ENCODE data around the gene PDE4D.

PDE4D gene

DNA sequence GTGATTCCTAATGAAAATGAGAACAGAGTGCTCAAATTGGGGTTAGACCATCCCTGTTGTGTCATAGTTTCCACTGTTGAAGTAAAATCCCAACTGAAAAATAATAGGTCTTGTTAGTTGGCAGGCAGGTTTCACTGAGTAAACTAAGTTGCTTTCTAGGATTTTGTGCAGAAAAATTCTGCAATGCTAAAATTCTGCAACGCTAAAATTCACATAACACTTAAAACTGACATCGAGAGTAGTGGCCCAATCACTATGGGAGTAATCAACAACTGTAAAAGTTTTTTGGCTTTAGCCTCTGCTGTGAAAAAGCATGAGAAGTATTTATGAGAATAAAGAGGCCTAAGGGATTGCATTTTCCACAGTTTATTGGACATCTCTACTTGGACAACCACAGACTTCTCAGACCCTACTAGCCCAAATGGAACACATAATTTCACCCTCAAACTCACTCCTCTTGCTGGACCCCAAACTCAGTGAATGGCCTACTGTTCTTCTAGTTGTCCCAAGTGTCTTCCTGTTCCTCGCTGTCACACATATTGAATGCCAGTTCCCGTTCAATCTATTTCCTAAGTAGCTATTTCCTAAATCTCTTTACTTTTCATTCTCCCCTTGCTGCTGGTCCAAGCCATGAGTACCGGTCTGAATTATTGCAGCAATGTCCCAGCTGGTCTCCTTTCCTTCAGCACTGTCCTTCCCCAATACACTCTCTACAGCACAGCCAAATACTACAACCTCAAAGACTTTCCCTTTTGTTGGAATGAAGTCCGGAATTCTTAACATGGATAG is 355.4 kb downstream of the PDE4D start:
- Histone ChIP-seq H4K91ac (ENCODE audit: low read length) (no peak overlapping the region), H3K4me2 (ENCODE audit: low read length, poor library complexity, severe bottlenecking) (no peak overlapping the region), H2AFZ (ENCODE audit: low read depth, low read length) (no peak overlapping the region), H2BK12ac (ENCODE audit: low read length in 2 of 2) (no peak overlapping the region), H3K79me1 (replicated peaks; ENCODE audit: low read length, poor library complexity, severe bottlenecking) (no peaks in the 10 kb centered on the region), H3K9ac (ENCODE audit: low read length) (no peak overlapping the region), H2AK5ac (ENCODE audit: low read length, severe bottlenecking) (no peak overlapping the region), H3K36me3 (ENCODE audit: control insufficient read depth in 1 of 2, insufficient read depth in 2 of 2, low read depth in 1 of 2, low read length in 2 of 2) (no peaks in the 10 kb centered on the region), H3K4ac (ENCODE audit: low read depth in 1 of 2, low read length in 2 of 2) (no peak overlapping the region), H3K9me3 (ENCODE audit: control insufficient read depth, low read length) (no peaks in the 10 kb centered on the region), H2BK15ac (ENCODE audit: low read depth, poor library complexity, severe bottlenecking) (no peak overlapping the region), H2BK5ac (ENCODE audit: low read depth, low read length, poor library complexity, severe bottlenecking) (no peak overlapping the region), H2BK120ac (ENCODE audit: low read depth, low read length) (no peak overlapping the region), H3K14ac (ENCODE audit: low read length in 2 of 2) (no peak overlapping the region), H4K8ac (ENCODE audit: low read length) (no peak overlapping the region), H3K27me3 (ENCODE audit: control insufficient read depth in 1 of 2, insufficient read depth in 1 of 2, low read length in 2 of 2) (no peaks in the 10 kb centered on the region), H3K23ac (ENCODE audit: low read length in 2 of 2) (no peak overlapping the region), H3K4me1 (ENCODE audit: control insufficient read depth, insufficient read depth, low read depth, low read length) (peaks cover 3% of the 10 kb centered on the region), H3K27ac (ENCODE audit: low read length, poor library complexity, severe bottlenecking) (no peak overlapping the region), H3K4me3 (ENCODE audit: insufficient read depth in 1 of 2, low read depth in 1 of 2, low read length in 2 of 2) (no peak overlapping the region), H3K18ac (ENCODE audit: low read depth in 1 of 2, low read length in 2 of 2) (no peak overlapping the region)
- WGBS = 88% methylated on average over 6 of the region's 6 CpGs
- no peak for DNase-seq

DNA sequence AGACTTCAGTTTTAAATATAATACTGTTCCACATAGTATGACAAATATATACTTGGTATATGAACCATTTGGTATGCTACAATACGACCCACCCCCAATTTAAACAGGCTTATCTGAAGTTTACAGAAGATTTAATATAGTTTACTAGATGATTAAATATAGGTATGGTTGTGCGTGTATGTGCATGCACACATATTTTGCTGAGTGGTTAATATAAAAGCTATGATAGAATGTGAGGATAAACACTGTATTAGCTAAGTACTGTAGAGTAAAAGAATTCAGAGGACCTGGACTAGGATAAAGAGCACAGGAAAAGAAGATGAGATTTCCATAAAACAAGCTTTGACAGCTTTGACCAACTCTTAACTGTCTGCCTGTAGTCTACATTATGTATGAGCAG is 356.7 kb downstream of the PDE4D start:
- no peak overlapping the region for H4K91ac ChIP-seq (ENCODE audit: low read length)
- no peak for DNase-seq
- H3K14ac ChIP-seq (ENCODE audit: low read length in 2 of 2) = no peak overlapping the region
- H3K23ac ChIP-seq (ENCODE audit: low read length in 2 of 2) = no peak overlapping the region
- H3K4me2 ChIP-seq (ENCODE audit: low read length, poor library complexity, severe bottlenecking) = no peak overlapping the region
- H3K4ac ChIP-seq (ENCODE audit: low read depth in 1 of 2, low read length in 2 of 2) = no peak overlapping the region
- H2BK120ac ChIP-seq (ENCODE audit: low read depth, low read length) = no peak overlapping the region
- H3K27me3 ChIP-seq (ENCODE audit: control insufficient read depth in 1 of 2, insufficient read depth in 1 of 2, low read length in 2 of 2) = no peaks in the 10 kb centered on the region
- no peak overlapping the region for H3K9ac ChIP-seq (ENCODE audit: low read length)
- H2BK12ac ChIP-seq (ENCODE audit: low read length in 2 of 2) = no peak overlapping the region
- H3K79me1 ChIP-seq (replicated peaks; ENCODE audit: low read length, poor library complexity, severe bottlenecking) = no peaks in the 10 kb centered on the region
- H3K4me1 ChIP-seq (ENCODE audit: control insufficient read depth, insufficient read depth, low read depth, low read length) = peaks cover 2% of the 10 kb centered on the region
- no peak overlapping the region for H3K18ac ChIP-seq (ENCODE audit: low read depth in 1 of 2, low read length in 2 of 2)
- no peak overlapping the region for H4K8ac ChIP-seq (ENCODE audit: low read length)
- H2BK15ac ChIP-seq (ENCODE audit: low read depth, poor library complexity, severe bottlenecking) = no peak overlapping the region
- no peak overlapping the region for H2AFZ ChIP-seq (ENCODE audit: low read depth, low read length)
- no peak overlapping the region for H3K27ac ChIP-seq (ENCODE audit: low read length, poor library complexity, severe bottlenecking)
- no peak overlapping the region for H2AK5ac ChIP-seq (ENCODE audit: low read length, severe bottlenecking)
- H3K36me3 ChIP-seq (ENCODE audit: control insufficient read depth in 1 of 2, insufficient read depth in 2 of 2, low read depth in 1 of 2, low read length in 2 of 2) = no peaks in the 10 kb centered on the region
- no peaks in the 10 kb centered on the region for H3K9me3 ChIP-seq (ENCODE audit: control insufficient read depth, low read length)
- no peak overlapping the region for H2BK5ac ChIP-seq (ENCODE audit: low read depth, low read length, poor library complexity, severe bottlenecking)
- H3K4me3 ChIP-seq (ENCODE audit: insufficient read depth in 1 of 2, low read depth in 1 of 2, low read length in 2 of 2) = no peak overlapping the region
- WGBS = 100% methylated on average over 1 of the region's 2 CpGs

DNA sequence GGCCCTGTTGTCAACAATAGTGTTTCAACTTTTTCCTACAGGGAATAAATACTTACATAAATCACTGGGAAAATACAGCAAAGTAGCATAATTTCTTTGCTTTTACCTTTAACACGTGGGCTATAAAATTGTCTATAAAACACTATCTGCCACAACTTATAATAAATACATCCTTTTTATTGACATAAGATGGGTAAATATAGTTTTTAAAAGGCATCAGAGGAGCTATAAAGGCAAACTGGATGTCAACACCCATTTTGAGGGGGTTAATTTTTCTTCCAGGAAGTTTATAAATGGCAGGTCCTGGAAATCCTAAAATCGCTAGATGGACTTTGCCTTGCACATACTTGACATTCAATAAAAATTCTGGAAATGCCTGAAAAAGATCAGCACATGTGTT is 358.0 kb downstream of the PDE4D start:
- H3K14ac ChIP-seq (ENCODE audit: low read length in 2 of 2) = no peak overlapping the region
- H3K27ac ChIP-seq (ENCODE audit: low read length, poor library complexity, severe bottlenecking) = no peak overlapping the region
- H3K4me2 ChIP-seq (ENCODE audit: low read length, poor library complexity, severe bottlenecking) = no peak overlapping the region
- no peak overlapping the region for H2BK120ac ChIP-seq (ENCODE audit: low read depth, low read length)
- H3K27me3 ChIP-seq (ENCODE audit: control insufficient read depth in 1 of 2, insufficient read depth in 1 of 2, low read length in 2 of 2) = no peaks in the 10 kb centered on the region
- no peaks in the 10 kb centered on the region for H3K79me1 ChIP-seq (replicated peaks; ENCODE audit: low read length, poor library complexity, severe bottlenecking)
- H4K91ac ChIP-seq (ENCODE audit: low read length) = no peak overlapping the region
- H2BK12ac ChIP-seq (ENCODE audit: low read length in 2 of 2) = no peak overlapping the region
- H3K9me3 ChIP-seq (ENCODE audit: control insufficient read depth, low read length) = no peaks in the 10 kb centered on the region
- no peak overlapping the region for H3K4me3 ChIP-seq (ENCODE audit: insufficient read depth in 1 of 2, low read depth in 1 of 2, low read length in 2 of 2)
- H2AFZ ChIP-seq (ENCODE audit: low read depth, low read length) = no peak overlapping the region
- 100% methylated on average over 1 of the region's 2 CpGs for WGBS
- no peaks in the 10 kb centered on the region for H3K4me1 ChIP-seq (ENCODE audit: control insufficient read depth, insufficient read depth, low read depth, low read length)
- no peak for DNase-seq
- H2BK5ac ChIP-seq (ENCODE audit: low read depth, low read length, poor library complexity, severe bottlenecking) = no peak overlapping the region
- H3K36me3 ChIP-seq (ENCODE audit: control insufficient read depth in 1 of 2, insufficient read depth in 2 of 2, low read depth in 1 of 2, low read length in 2 of 2) = no peaks in the 10 kb centered on the region
- H2AK5ac ChIP-seq (ENCODE audit: low read length, severe bottlenecking) = no peak overlapping the region
- no peak overlapping the region for H3K18ac ChIP-seq (ENCODE audit: low read depth in 1 of 2, low read length in 2 of 2)
- H3K9ac ChIP-seq (ENCODE audit: low read length) = no peak overlapping the region
- H3K4ac ChIP-seq (ENCODE audit: low read depth in 1 of 2, low read length in 2 of 2) = no peak overlapping the region
- H4K8ac ChIP-seq (ENCODE audit: low read length) = no peak overlapping the region
- H2BK15ac ChIP-seq (ENCODE audit: low read depth, poor library complexity, severe bottlenecking) = no peak overlapping the region
- no peak overlapping the region for H3K23ac ChIP-seq (ENCODE audit: low read length in 2 of 2)

DNA sequence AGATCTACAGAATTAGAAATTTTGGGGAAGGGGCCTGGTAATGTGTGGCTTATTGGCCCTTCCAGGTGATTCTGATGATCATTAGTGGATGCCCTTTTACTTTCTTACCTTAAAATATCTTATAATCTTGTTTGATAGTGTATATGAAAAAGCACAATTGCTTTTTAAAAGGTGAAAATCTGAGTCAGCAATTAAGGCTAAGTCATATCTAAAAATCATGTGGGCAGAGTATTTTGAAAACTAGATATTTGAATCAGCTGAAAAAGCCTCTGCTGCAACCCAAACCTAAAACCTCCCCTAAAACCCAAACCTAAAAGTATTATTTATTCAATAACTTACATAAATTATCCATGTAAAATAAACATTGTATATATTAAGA is 359.8 kb downstream of the PDE4D start:
- Histone ChIP-seq H3K4me1 (ENCODE audit: control insufficient read depth, insufficient read depth, low read depth, low read length) (peaks cover 1% of the 10 kb centered on the region), H2AFZ (ENCODE audit: low read depth, low read length) (no peak overlapping the region), H4K8ac (ENCODE audit: low read length) (no peak overlapping the region), H3K4me3 (ENCODE audit: insufficient read depth in 1 of 2, low read depth in 1 of 2, low read length in 2 of 2) (no peak overlapping the region), H3K27me3 (ENCODE audit: control insufficient read depth in 1 of 2, insufficient read depth in 1 of 2, low read length in 2 of 2) (no peaks in the 10 kb centered on the region), H3K4me2 (ENCODE audit: low read length, poor library complexity, severe bottlenecking) (no peak overlapping the region), H2BK5ac (ENCODE audit: low read depth, low read length, poor library complexity, severe bottlenecking) (no peak overlapping the region), H3K79me1 (replicated peaks; ENCODE audit: low read length, poor library complexity, severe bottlenecking) (peaks cover 1% of the 10 kb centered on the region), H3K9me3 (ENCODE audit: control insufficient read depth, low read length) (no peaks in the 10 kb centered on the region), H3K36me3 (ENCODE audit: control insufficient read depth in 1 of 2, insufficient read depth in 2 of 2, low read depth in 1 of 2, low read length in 2 of 2) (no peaks in the 10 kb centered on the region), H2AK5ac (ENCODE audit: low read length, severe bottlenecking) (no peak overlapping the region), H3K27ac (ENCODE audit: low read length, poor library complexity, severe bottlenecking) (no peak overlapping the region), H4K91ac (ENCODE audit: low read length) (no peak overlapping the region), H3K23ac (ENCODE audit: low read length in 2 of 2) (no peak overlapping the region), H2BK15ac (ENCODE audit: low read depth, poor library complexity, severe bottlenecking) (no peak overlapping the region), H3K9ac (ENCODE audit: low read length) (no peak overlapping the region), H3K18ac (ENCODE audit: low read depth in 1 of 2, low read length in 2 of 2) (no peak overlapping the region), H2BK12ac (ENCODE audit: low read length in 2 of 2) (no peak overlapping the region), H3K14ac (ENCODE audit: low read length in 2 of 2) (no peak overlapping the region), H2BK120ac (ENCODE audit: low read depth, low read length) (no peak overlapping the region), H3K4ac (ENCODE audit: low read depth in 1 of 2, low read length in 2 of 2) (no peak overlapping the region)
- no peak for DNase-seq

Measured in mesenchymal stem cell (in vitro differentiated cells and primary cell).